Lower leg skin (tissue), 3 donors: ENCODE results near the gene TUFM.

ENCODE experiments used
- CTCF ChIP-seq, 3 donors: fragments of 450-650 bp; IDR thresholded peaks; one replicate each; pipeline ENCODE4 v1.5.1; 2016; ENCODE audit warnings: antibody characterized with exemption in 3 of 3, mild to moderate bottlenecking in 3 of 3, moderate library complexity in 2 of 3
- POLR2A ChIP-seq, 2 donors: fragments of 450-650 bp; IDR thresholded peaks; one replicate each; pipeline ENCODE4 v1.6.1; 2016 to 2017; ENCODE audit warnings: antibody characterized with exemption in 2 of 2, mild to moderate bottlenecking in 1 of 2, moderate library complexity in 1 of 2

- no peak for TF ChIP-seq CTCF (IDR thresholded peaks at IDR 0.05)
- TF ChIP-seq POLR2A (IDR thresholded peaks at IDR 0.05): no peak
These were observed 2.4 kb downstream of the TUFM start for GRCh38 chr16:28843766-28844165.
